ENCODE results near the gene CEP83.
"Not testable (repeated sequence)": the region's sequence is repeated elsewhere in the genome, so short reads cannot be mapped to it uniquely, and the experiment has no call there.

The CEP83 gene

DNA sequence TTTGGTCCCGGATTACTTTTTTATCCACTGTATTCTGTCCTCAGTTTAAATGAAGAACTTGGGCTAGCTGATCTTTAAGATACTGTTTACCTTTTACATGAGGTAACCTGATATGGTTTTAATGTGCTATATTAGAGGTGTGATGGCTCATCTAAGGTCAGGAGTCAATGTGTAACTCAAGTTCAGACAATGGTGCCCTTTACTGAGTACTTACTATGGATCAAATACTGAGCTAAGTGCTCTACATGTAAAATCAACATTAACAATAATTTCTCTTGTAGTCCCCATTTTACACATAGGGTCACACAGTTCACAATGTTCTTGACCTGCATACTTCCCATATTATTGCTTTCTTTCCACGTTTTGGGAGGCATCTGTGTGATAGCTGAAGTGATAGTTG lies 79.2 kb downstream of the CEP83 start:
- no peak for DNase-seq (ENCODE audit: low read depth in 2 of 2, low spot score in 1 of 2)

DNA sequence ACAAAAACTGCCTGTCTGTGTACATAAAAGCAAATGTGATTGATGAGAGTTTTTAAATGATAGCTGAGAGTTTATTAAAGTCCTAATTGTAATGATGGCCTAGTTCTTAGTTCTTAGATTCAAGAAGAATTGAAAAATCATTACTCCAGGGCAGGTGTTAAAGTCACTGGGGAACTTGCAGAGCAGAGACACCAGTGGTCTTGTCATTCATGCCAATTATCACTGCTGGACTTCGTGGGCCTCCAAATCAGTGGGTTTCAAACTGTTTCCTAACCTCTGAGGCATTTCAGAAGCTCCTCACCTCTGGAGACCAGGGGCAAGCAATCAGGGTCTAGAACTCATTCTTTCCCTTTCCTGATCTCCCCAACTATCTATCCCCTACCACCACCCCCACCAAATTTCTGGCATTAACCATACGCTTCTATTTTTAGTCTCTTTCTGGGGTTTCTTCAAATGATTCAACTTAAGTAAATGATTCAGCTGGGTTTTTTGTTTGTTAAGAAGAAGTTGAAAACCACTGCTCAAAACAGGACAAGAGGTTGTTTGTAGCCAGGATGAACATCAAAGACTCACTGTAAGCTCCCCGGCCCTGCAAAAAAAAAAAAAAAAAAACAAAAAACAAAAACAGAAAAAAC lies 80.1 kb downstream of the CEP83 start:
- no peak for DNase-seq (ENCODE audit: low read depth in 2 of 2, low spot score in 1 of 2)

DNA sequence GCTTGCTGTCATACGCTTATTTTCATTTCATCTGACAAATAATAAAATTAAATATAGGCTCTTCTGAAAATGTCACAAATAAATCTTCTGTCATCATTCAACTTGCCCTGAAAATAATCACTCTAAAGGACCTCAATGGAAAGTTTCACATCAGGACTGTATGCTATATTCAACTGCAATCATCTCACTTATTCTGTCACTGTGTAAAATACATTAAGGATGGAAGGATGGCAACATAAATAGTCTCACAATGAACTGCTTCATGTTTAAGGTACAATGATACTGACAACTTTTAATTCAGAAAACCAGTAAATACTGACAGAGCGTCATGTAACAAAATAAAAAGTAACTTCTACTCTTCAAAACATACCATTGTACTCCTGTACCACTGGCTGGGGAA lies 82.1 kb downstream of the CEP83 start:
- DNase-seq (ENCODE audit: low read depth in 2 of 2, low spot score in 1 of 2): no peak

DNA sequence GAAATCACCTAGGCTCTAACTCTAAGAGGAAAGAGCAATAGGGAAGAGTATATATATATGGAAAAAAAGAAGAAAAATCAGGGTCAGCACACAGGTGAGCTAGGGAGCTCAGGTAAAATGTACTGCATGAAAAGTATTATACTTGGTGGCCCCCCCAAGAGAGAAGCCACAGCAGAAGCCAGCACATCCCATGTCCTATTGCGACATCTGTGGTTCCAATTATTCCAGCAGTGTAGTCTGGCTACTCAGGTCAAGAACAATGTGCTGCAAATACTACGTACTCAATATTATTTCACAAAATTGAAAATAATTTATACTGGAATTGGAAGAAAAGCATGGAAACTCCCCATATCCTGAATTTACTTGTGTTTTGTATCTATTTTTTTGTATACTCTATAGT lies 85.5 kb downstream of the CEP83 start:
- no peak for DNase-seq (ENCODE audit: low read depth in 2 of 2, low spot score in 1 of 2)

DNA sequence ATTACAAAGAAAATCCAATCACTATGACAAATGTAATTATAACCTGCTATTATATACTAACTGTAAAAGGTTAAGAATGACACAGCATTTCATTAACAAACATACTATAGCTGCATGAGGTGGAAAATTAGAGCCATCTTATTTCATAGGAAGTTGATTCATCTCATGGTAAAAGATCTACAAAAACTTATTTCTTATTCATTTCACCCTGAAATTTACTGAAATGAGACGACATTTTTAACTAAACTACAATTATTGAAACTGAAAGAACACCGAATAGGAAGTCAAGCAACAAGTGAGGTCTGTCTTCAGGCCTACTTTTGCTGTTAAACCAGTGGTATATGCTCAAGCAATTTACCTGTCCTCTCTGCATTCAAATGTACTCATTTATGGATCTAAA lies 87.2 kb downstream of the CEP83 start:
- no peak for DNase-seq (ENCODE audit: low read depth in 2 of 2, low spot score in 1 of 2)

DNA sequence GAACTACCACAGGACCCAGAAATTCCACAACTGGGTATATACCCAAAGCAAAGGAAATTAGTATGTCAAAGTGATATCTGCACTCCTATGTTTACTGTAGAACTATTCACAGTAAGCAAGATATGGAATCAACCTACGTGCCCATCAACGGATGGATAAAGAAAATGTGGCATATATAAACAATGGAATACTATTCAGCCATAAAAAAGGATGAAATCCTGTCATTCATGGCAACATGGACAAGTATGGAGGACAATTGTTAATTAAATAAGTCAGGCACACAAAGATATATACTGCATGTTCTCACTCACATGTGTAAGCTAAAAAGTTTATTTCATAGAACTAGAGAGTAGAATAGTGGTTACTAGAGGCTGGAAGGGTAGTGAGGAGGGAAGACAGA lies 97.0 kb downstream of the CEP83 start:
- DNase-seq (ENCODE audit: low read depth in 2 of 2, low spot score in 1 of 2): no peak

DNA sequence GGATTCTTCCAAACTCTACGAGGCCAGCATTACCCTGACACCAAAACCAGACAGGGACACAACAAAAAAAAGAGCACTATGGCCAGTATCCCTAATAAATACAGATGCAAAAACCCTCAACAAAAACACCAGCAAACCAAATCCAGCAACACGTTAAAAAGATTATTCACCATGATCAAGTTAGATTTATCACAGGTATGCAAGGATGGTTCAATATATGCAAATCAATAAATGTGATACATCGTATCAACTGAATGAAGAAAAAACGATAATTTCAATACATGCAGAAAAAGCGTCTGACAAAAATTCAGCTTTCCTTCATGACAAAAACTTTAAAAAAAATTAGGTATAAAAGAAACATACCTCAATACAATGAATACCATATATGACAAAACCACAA lies 99.9 kb downstream of the CEP83 start:
- DNase-seq (ENCODE audit: low read depth in 2 of 2, low spot score in 1 of 2): no peak

DNA sequence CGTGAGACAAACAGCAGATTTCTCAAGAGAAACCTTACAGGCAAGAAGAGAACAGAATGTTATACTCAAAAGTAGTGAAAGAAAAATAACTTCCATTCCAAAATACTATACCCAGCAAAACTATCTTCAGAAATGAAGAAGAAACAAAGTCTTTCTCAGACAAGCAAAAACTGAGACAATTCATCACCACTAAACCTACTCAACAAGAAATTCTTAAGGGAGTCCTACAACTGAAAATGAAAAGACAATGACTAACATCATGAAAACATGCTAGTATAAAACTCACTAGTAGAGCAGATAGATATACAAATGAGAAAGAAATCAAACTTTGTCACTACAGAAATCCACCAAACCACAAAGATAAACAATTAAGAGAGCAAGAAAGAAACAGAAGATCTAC lies 106.5 kb downstream of the CEP83 start:
- DNase-seq (ENCODE audit: low read depth in 2 of 2, low spot score in 1 of 2): no peak

DNA sequence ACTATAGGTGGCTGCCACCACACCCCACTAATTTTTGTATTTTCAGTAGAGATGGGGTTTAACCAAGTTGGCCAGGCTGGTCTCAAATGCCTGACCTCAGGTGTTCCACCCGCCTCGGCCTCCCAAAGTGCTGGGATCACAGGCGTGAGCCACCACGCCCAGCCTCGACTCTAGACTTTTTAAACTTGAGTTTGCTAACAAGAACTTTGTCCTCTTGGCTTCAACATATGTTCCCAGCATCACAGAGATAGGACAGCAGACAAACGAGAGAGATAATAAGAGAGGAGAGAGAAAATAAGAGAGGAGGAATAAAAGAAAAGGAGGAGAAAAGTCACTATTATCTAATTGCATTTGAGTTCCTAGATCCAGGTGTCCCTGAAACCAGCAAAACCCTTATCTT lies 119.1 kb downstream of the CEP83 start:
- no peak for DNase-seq (ENCODE audit: low read depth in 2 of 2, low spot score in 1 of 2)

DNA sequence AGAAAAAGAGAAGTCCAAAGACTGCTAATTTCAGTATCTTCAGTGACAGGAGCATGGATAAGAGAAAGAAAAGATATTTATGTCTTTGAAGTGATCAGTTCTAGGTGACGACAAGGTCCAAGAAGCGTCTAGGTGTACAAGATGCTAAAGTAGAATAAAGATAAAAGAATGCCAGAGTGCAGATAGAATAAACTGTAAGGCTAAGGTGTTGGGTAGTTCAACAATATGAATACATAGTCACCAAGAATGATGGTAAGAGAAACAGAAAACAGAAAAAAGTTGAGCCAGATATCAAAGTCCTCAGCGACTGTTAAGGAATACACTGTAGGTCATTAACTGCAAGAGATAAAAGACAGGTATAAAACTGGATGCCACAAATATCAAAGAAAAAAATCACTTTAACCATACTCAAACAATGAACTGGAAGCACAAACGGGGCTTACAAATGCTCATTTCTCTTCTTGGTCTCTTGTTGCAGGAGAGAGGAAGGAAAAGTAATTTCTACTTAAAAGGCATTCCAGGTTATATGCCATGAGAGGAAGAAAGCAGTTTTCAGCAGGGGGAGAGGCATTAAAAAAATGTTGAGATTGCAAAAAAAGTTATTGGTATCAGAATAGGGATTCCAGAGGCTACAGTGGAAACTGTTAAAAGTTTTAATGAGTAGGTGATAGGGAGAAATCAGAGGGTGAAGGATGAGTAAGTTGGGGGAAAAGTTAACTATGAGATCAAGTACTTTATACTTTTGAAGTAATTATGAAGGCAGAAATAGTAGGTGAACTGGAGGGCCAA lies 121.5 kb downstream of the CEP83 start:
- DNase-seq (ENCODE audit: low read depth in 2 of 2, low spot score in 1 of 2): no peak

DNA sequence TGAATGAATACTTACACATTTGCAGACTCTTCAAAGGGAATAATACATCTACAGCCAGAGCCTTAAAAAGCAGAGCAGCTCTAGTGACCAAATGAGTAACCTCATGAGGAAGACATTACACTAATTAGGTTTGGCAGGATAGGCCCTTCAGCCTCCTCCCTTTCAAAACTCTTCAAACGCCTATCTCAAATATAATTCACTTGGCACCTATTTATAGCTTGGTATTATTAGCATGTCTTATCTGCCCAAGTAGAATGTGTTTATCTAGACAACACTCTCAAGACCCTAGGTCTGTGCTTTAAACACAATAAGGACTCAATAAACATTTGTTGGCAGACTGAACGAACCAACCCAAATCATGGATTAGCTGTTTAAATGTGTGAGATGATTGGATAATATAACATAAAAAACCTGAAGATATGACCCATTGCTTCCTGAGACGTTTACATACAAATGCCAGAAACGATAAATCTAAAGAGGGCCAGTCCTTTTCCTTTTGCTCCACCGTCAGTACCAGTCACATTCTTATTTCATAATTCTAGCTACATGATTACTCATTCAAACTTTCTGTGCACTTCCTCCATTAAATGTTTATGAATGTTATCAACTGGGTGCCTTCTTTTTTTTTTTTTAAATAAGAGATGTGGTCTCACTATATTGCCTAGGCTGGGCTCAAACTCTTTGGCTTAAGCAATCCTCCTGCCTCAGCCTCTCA lies 123.3 kb downstream of the CEP83 start:
- no peak for DNase-seq (ENCODE audit: low read depth in 2 of 2, low spot score in 1 of 2)

DNA sequence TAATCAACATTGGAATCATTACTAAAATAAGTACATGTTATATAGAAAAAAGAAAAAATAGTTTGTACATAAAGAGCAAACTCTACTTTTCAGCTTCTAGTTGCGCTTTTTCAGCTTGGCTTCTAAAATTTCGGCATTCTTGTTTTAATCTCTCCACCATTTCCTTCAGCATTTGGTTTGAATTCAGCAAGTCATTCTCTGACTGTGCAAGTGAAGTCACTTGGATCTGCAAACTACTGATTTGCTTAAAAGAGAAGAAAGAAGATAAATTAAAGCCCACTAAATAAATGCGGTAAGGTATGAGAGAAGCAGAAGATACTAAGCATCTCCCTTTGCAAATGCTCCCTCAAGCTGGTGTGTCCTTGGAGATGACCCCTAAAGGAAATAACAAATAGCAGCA lies 126.3 kb downstream of the CEP83 start:
- no peak for DNase-seq (ENCODE audit: low read depth in 2 of 2, low spot score in 1 of 2)

DNA sequence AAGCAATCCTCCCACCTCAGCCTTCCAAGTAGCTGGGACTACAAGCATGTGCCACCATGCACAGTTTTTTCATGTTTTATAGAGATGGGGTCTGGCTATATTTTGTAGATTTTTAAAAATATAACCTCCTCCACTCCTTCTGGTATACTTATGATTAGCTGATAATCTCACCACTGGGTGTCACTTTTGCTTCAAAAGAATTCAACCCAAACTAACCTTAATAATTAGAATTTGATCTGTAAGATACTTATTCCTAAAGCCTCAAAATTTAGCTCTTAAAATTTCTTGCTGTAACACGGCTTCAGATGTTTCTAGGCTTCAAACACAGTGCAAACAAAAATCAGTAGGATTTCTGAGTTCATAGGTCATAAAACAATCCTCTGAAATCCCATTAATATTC lies 130.3 kb downstream of the CEP83 start:
- no peak for DNase-seq (ENCODE audit: low read depth in 2 of 2, low spot score in 1 of 2)

DNA sequence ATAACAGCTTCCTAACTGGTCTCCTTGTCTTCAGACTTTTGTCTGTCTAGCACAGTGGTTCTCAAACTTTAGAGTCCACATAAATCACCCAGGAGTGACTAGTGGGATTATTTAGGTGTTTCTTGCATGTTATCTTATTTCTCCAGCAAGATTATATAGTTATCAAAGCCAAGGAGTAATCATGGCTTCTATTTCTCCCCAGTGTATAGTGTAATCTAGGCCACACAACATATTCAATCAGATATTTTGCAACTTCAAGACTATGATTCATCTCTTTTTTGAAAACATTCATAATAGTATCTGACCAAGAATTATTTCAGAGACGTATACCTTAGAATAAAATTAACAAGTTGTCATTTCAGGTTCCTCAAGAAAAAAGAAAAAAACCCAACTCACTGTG lies 131.9 kb downstream of the CEP83 start:
- DNase-seq (ENCODE audit: low read depth in 2 of 2, low spot score in 1 of 2): no peak

DNA sequence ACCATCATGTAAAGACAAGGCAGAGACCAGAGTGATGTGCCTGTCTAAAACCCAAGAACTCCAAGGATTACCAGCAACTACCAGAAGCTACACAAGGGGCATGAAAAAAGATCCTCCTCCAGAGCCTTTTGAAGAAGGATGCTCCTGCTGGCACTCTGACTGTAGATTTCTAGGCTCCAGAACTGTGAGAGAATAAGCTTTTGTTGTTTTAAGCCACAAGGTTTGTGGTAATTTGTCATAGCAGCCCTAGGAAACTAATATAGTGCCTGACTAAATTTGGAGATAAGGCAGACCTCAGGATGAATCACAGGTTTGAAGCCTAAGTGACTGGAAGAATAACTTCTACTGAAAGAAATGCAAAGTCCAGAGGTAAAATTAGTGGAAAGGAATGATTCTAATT lies 132.9 kb downstream of the CEP83 start:
- DNase-seq (ENCODE audit: low read depth in 2 of 2, low spot score in 1 of 2): no peak

DNA sequence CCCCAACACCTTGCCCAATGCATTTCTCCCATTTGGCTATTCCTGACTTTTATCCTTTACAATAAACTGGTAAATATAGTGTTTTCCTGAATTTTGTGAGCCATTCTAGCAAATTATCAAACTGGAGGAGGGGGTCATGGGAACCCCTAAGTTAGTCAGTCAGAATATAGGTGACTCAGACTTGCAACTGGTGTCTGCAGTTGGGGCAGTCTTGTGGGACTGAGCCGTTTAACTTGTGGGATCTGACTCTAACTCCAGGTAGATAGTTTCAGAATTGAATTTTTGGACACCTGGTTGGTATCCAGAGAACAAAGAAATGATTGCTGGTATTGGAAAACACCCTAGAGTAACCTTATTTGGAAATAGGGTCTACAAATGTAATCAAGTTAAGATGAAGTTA lies 133.4 kb downstream of the CEP83 start:
- no peak for DNase-seq (ENCODE audit: low read depth in 2 of 2, low spot score in 1 of 2)

DNA sequence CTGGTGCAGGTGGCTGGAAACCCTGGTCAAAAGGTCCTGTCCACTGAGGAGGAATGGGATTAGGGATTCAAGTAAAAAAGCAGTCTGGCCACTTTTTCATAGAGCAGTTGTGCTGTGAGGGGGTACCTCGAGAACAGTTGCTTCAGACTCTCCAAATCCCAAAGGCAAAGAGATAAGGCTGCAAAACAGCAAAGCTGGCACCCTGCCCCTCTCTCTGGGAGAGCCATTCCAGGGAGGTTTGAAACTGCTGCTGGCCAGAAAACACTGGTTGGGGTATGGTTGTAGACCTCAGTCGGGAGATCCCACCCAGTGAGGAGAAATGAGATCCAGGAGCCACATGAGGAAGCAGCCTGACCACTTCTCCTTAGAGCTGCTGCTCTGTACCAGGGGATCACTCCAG lies 137.3 kb downstream of the CEP83 start:
- DNase-seq (ENCODE audit: low read depth in 2 of 2, low spot score in 1 of 2): no peak

DNA sequence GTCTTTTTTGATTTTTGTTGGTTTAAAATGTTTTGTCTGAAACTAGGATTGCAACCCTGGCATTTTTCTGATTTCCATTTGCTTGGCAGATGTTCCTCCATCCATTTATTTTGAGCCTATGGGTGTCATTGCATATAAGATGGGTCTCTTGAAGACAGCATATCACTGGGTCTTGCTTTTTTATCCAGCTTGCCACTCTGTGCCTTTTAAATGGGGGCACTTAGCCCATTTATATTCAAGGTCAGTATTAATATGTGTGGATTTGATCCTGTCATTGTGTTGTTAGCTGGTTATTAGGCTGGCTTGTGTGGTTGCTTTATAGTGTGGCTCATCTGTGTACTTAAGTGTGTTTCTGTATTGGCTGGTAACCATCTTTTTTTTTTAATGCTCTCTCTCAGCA lies 139.6 kb downstream of the CEP83 start:
- DNase-seq (ENCODE audit: low read depth in 2 of 2, low spot score in 1 of 2): no peak

DNA sequence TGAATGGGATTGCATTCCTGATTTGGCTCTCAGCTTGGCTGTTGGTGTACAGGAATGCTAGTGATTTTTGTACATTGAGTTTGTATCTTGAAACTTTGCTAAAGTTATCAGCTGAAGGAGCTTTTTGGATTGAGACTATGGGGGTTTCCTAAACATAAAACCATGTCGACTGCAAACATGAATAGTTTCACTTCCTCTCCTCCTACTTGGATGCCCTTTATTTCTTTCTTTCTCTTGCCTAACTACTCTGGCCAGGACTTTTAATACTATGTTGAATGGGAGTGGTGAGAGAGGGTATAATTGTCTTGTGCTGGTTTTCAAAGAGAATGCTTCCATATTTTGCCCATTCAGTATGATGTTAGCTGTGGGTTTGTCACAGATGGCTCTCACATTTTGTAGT lies 141.5 kb downstream of the CEP83 start:
- DNase-seq (ENCODE audit: low read depth in 2 of 2, low spot score in 1 of 2): no peak

DNA sequence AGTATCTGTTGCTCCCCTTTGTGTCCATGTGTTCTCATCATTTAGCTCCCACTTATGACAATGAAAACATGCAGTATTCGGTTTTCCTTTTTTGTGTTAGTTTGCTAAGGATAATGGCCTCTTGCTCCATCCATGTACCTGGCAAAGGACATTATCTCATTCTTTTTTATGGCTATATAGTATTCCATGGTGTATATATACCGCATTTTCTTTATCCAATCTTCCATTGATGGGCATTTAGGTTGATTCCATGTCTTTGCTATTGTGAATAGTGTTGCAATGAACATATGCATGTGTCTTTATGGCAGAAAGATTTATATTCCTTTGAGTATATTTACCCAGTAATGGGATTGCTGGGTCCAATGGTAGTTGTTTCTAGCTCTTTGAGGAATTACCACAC lies 143.1 kb downstream of the CEP83 start:
- not testable (repeated sequence) for DNase-seq (ENCODE audit: low read depth in 2 of 2, low spot score in 1 of 2)

DNA sequence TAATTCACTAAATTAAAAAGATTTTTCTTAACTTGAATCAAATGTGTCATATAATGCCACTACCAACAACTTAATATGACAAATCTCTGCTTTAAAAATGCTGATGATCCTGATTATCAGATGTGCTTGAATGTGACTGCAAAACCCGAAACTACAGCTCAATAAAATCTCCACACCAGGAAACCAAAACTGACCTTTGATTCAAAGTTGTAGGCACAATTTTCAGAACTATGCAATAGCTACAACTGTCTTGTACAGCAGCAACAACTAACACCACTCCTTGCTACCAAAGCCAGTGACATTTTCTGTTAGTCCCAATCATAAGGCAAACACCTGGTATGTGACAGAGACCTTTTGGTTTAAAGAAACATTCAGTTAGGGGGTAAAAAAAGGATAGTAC lies 147.3 kb downstream of the CEP83 start:
- no peak for DNase-seq (ENCODE audit: low read depth in 2 of 2, low spot score in 1 of 2)

DNA sequence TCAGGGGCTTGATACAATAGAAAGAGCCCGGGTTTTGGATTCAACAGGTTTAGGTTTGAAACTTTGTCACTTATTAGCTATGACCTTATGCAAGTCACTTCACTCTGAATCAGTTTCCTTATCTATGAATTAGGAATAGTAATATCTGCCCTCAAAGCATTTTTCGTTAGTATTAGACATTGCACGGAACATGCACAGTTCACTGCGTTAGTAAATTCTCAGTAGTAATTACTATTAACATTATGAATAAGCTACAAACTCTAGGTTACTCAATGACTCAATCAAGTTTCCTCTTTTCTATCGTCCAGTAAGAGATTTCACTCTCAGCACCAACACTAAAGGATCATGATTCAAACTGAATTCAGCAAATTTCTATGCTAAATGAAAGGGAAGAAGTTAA lies 150.3 kb downstream of the CEP83 start:
- no peak for DNase-seq (ENCODE audit: low read depth in 2 of 2, low spot score in 1 of 2)

Data from stimulated activated CD8-positive, alpha-beta memory T cell treated with anti-CD3 and anti-CD28 coated beads, Interleukin-4, amount 100 ng/mL, for 1 hour (primary cell).